NCI-H187 treated with DMSO at 0.1 percent for 48 hours (cell line): Measurements from ENCODE around the gene CABS1.

Experiments used
- DNase-seq: peaks from one replicate; lab custom pipeline; 2025; lab: John Stamatoyannopoulos, UW

CABS1 gene

GRCh38 chr4:70334681-70335080 is at the start of gene CABS1:
Gene CABS1 (plus strand): TSS chr4:70334981. CDS start chr4:70335040, 59 bp downstream.
- no peak for DNase-seq

DNA sequence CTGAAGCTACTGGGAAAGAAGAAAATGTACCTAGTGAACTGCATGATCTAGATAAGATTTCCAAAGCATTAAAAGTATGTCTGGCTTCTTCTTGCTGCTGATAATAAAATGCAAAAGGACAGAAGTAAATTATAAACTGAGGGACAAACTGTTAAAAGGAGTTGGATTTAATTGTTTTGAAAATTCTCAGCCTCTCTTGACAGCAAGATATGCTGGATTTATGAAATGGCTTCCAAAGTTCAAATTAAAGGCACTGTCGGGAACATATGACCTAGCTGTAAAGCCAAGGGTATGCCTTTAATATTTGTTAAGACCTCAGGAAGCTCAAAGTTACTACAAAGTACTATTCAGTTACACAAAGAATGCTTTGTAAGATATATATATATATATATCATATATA is 46.1 kb upstream of the CABS1 start:
- DNase-seq, result no peak

DNA sequence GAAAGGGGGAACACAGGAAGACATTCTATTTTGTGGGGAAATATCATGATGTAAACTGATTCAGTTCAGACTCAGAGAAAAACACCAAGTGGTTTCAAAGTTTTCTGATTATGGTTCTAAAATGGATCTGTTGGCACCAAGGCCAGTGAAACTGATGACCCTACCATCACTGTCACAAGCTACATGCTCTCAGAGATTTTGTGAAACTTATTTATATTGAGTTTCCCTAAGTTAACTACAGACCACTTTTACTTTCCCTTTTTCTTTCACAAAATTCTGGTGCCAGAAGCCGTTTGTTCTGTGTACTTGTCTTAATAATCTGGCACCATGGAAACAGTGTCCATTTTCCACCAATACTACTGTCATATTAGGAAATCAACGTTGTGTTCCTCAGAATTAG is 43.4 kb upstream of the CABS1 start:
- DNase-seq, result no peak

GRCh38 chr4:70297576-70297975 is 37.2 kb upstream of the CABS1 start:
- DNase-seq, result no peak

DNA sequence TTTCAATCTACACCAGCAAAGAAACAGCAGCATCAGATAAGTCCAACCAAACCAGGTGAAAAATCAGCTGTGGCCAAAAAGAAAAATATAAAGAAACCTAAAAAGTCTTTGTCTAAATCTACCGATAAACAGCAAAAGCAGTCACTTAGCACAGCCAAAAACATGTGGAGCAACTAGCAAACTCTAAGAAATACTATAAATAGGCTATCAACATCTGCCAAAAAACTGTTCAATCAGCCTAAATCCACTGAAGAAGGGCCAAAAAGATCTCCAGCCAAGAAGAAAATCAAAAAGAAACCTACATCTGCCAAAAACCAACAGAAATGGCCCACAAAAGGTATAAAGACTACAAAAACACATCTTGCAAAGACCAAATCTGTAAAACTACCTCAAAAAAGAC is 36.7 kb upstream of the CABS1 start:
- DNase-seq, result no peak

DNA sequence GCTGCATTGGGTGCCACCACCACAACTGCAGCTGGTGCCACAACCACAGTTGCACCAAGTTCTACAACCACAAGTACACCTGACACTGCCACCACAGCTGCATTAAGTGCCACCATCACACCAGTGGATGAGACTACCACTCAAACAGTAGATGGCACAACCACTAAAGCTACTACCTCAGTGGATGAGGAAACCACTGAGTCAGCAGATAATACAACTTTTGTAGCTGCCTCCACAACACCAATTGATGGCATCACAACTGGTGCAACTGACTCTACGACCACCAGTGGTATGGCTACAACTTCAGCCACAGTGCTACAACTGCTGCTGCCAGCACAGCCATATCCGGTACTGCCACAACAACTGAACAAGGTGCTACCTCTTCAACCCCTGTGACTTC is 35.1 kb upstream of the CABS1 start:
- DNase-seq, result no peak

DNA sequence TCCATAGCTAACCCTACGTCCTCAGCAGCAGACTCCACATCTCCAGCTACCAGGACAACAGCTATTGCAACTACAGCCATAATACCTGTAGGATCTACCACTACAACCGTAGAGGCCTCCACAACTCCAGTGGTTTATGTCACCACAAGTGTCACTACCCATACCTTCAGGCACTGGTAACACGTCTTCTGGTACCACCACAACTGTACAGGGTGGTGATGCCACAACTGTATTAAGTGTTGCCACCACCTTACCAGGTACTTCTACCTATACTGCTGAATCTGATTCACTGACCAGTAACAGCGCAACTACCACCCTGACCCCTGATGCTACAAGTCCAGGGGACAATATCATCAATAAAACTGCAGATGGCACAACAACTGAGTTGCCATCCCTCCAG is 34.6 kb upstream of the CABS1 start:
- DNase-seq, result no peak

DNA sequence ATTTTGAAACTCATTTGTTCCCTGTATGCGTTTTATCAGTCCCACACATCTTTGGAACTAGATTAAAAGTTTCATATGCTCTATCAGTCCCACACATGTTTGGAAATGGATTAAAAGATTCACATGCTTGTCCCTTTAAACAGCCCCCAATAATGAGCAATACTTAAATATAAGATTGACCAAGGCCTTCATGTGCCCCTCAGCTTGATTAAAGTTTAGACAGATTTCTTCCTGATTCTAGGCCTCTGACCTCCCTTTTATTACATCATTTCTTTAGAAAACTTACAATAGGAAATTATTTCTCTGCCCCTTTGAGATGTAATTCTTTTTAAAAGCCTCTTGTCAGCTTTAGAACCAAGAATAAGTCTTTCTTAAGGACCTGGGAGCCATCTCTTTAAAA is 31.7 kb upstream of the CABS1 start:
- DNase-seq, result no peak

GRCh38 chr4:70305601-70306000 is 29.2 kb upstream of the CABS1 start:
- DNase-seq, result no peak

GRCh38 chr4:70306076-70306475 is 28.7 kb upstream of the CABS1 start:
- no peak for DNase-seq

GRCh38 chr4:70313736-70314135 is 21.0 kb upstream of the CABS1 start:
- no peak for DNase-seq

DNA sequence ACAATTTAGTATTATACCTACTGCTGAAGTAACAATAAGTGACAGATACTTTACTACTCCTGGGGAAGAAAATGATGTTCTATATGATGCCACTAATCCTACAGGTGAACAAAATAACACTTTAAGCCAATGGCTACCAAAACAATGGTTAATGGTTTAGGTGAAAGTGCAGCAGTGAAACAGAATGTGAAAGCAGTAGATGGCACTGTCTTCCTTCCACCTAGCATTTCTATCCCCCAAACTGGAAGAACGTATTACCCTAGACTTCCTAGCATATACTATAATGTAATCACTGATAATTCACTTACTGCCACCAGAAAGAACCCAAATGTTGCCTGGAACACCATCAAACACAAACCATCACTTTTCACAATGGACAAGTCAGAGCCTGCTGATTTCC is 18.9 kb upstream of the CABS1 start:
- no peak for DNase-seq

DNA sequence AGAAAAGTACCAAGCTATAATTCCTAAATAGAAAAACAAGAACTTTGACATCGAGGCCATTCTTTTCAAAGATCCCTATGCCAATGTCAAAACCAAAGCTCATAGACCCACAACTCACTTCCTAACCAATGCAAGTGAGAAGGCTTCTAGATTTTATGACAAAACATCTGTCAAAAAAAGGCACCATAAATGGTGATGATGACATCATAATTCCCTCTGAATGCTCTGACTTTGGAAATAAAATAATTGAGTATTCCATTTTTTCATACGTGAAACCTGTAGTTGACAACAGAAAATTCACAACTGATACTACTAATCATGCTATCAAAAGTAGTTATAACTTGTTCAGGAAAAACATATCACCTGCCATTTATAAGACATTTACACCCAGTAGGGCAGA is 8.7 kb upstream of the CABS1 start:
- DNase-seq, result no peak

DNA sequence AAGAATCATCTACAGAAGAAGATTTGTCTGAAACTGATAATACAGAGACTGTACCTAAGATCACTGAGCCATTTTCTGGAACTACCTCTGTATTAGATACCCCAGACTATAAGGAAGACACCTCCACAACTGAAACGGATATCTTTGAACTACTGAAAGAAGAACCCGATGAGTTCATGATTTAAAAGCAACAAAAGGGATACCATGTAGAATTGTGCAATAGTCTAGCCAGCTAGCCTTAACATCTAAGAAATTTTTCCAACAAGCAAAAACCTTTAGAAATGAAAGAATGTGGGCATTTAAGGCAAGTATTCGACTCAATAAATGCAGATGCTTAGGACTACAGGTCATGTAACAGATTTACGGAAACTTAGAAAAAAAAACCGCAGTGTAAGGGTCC is 1.3 kb downstream of the CABS1 start:
- no peak for DNase-seq

DNA sequence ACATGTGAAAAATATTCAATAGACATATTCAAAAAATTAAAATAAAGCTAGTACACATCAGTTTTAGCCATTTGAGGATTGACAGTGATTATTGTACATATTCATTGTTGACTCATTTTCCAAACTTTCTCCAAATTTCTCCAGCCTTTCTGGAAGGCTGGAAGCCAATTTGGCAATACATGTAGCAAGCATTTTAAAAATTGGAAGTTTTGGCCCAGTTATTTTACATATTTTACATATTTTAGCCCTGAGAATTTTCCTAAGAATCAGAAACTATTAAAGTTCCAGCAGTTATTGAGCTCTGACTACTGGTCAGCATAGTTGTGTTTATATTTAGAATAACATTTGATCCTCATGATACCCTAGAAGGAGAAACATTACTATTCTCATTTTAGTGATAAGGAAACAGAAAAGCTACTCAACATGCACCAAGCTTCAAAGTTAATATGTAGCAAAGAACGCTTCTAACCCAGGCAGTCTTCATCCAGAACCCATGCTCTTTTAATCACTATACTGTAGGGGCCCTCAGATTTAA is 3.2 kb downstream of the CABS1 start:
- DNase-seq, result no peak

DNA sequence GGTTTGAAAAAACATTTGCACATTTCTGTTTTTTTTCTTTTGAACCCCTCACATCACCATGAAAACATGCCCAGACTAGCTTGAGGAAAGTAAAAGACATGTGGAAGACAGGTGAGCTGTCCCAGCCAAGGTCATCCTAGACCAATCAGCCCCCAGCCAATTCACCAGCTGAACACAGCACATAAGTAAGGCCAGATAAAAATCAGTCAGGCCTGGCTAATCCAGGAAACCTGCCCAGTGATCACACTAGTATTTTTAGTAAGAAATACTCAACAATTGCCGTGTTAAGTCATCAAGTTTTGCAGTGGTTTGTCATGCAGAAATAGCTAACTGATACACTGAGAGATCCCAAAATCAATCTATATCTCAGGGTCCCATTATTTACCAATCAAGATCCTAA is 21.4 kb downstream of the CABS1 start:
- no peak for DNase-seq

DNA sequence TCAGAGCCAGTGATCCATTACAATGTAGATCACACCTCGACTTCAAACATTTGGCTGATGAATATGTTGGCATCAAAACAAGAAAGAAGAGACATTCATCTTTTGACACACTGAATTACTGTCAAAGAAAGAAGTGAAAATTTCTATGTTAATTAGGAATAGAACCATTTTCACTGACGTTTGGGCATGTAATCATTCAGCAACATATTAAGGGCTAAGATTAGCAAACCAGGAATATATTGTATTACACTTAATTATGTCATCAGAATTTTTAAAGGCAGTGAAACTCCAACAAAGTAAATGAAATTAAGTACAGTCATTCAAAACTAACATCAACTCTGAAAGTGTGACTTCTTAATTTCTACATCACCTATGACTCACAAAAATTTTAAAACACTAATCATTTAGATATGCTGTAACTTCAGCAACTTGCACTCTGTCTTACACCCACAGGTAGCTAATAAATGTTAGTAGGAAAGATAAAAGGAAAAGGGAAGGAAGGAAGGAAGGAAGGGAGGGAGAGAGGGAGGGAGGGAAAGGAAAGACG is 24.4 kb downstream of the CABS1 start:
- DNase-seq, result no peak

- DNase-seq, result no peak
Measured at GRCh38 chr4:70360460-70360859, 25.7 kb downstream of the CABS1 start, which contains the start of gene SMR3A. Gene SMR3A (plus strand): TSS chr4:70360760. CDS start chr4:70362116, 1,356 bp downstream.

DNA sequence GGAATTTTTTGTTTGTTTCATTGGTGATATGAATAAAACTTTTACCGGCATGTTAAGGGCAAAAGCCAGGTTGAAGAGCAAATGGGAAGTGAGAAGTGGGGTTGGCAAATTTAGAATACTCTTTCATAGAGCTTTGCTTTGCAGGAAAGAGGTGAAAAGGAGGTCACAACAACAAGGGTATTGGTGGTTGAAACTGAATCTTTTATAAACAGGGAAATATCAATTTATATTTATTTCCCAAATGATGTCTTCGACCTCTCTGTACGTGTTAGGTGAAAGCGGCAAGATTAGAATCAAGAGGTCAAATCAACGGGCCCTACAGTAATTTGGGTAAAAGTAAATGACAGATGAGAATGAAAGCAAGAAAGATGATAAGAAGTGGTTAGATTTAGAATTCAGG is 29.2 kb downstream of the CABS1 start:
- no peak for DNase-seq

DNA sequence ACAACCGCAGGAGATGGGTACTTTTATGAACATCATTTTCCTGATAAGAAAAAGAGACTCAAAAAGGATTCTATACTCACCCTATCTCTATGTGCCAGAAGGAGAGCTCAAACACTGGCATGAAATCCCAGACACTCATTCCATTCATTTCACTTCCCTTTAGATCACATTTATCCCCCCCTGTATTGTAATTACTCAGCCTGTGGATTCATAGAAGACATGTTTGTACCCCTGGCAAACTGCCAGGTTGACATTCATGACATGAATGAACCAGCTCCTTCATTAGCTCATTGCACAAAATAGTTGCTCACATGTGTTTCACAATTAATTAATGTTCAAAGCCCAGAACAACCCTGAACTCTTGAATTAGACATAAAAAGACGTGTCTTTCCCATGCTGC is 30.7 kb downstream of the CABS1 start:
- no peak for DNase-seq

DNA sequence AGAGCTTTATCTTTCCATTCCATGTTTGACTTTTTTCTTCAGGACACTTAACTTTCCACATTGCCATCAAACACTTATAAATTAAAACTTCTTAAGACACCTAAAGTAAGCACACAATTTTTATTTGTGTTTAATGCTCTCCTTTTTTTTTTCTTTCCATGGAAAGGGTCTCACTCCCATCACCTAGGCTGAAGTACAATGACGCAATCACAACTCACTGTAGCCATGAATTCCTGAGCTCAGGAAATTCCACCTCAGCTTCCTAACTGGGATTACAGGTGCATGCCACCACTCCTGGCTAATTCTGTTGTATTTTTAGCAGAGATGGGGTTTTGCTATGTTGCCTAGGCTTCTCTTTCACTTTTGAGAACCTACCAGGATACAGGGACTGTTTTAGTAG is 33.0 kb downstream of the CABS1 start:
- DNase-seq, result no peak

DNA sequence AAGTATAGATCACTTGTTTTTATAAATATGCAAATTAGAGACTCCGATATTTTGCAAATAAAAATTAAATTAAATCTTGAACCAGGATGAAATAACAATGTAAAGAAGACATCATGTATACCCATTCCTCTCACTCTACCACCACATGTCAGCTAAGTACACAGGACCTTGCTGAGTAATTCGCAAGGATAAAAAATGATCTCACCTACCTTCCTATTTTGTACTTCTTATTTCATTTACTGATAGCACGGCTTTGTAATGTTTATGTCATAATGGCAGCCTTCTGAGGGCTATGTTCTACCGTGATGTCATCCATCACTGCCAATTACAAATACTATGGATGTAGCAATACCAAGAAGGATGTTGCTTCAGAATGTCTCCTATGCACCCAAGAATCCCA is 37.2 kb downstream of the CABS1 start:
- no peak for DNase-seq

- no peak for DNase-seq
Measured at GRCh38 chr4:70372760-70373159, 38.0 kb downstream of the CABS1 start.

DNA sequence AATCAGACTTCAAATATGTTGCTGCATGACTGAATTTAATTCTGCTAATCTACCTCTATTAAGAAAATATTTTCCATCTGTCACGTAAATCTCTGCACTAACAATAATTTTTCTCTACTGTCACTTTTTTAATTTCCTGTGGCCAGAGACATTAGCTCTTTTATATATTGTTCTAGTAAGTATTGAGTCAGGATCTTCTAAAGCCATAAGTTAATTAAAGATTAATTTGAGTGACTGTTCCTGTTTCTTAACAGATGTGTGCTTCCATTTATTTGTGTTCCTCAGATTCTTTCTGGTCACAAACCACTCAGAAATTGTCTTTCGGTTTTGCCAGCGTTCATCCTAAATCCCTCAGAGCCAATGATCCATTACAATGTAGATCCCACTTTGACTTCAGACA is 45.8 kb downstream of the CABS1 start:
- DNase-seq, result no peak
